HG02884 (cell line): ENCODE measurements around the gene CRELD1.

Experiments
- ATAC-seq: cut with Tn5 transposase; IDR thresholded peaks from one replicate; pipeline ENCODE4 v1.9.1; 2021; ENCODE audit warnings: mild to moderate bottlenecking, moderate library complexity; ENCODE audit not compliant: unreplicated experiment

The CRELD1 gene

GRCh38 chr3:9951962-9952805, 18.6 kb downstream of the CRELD1 start, which contains the start of gene PRRT3:
Gene PRRT3, minus strand, starts transcription at chr3:9952408. Its CDS starts 2,293 bp downstream, at chr3:9950115.
- peak; percentile 64 for ATAC-seq

- ATAC-seq, result no peak
These were observed 21.5 kb downstream of the CRELD1 start for GRCh38 chr3:9955067-9955502.

- no peak for ATAC-seq
These were observed 22.1 kb downstream of the CRELD1 start for GRCh38 chr3:9955611-9956352.

GRCh38 chr3:9957214-9957613, 23.6 kb downstream of the CRELD1 start:
- no peak for ATAC-seq

GRCh38 chr3:9965200-9965875, 31.7 kb downstream of the CRELD1 start:
- ATAC-seq, result no peak

GRCh38 chr3:9966841-9967240, 33.2 kb downstream of the CRELD1 start:
- ATAC-seq, result no peak

GRCh38 chr3:9969632-9970019, 36.0 kb downstream of the CRELD1 start:
- ATAC-seq, result no peak

- ATAC-seq, result no peak
These were observed 36.5 kb downstream of the CRELD1 start for GRCh38 chr3:9970020-9970652.

- no peak for ATAC-seq
These were observed 43.4 kb downstream of the CRELD1 start for GRCh38 chr3:9976721-9977709.

GRCh38 chr3:9978710-9979305, 45.2 kb downstream of the CRELD1 start:
- no peak for ATAC-seq

GRCh38 chr3:9980251-9980650, 46.6 kb downstream of the CRELD1 start:
- ATAC-seq, result no peak

- ATAC-seq, result peak; percentile 31
These were observed 52.6 kb downstream of the CRELD1 start for GRCh38 chr3:9986230-9986725.

- no peak for ATAC-seq
These were observed 60.6 kb downstream of the CRELD1 start for GRCh38 chr3:9994086-9994844.
